Measurements from ENCODE around the gene THAP5. TPM values are rescaled to one million over a fixed set of nuclear protein-coding genes. Genes with fewer than 3 reads are reported as not detected.

The THAP5 gene
- total RNA-seq, 1 donor from 2014 or later, result 26.8 TPM

DNA sequence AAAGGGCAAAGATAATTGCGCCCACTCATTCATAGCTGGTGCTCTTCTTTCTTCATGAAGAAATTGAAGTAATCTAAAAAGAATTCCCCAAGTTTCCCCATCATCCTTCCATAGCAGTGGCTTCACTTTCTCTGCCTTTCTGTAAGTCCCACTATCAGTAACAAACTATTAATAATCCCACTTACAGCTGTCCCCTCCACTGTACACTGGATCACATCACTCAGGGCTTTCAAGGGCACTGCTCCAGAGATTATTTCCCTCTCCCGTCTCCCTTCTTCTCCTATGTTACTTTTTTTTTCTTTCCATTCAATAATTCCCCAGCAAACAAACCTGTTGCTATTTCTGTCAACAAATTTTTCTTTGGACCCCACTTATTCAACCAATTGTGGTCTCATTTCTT lies 16.3 kb upstream of the THAP5 start:
- TF ChIP-seq, protein P1, sequence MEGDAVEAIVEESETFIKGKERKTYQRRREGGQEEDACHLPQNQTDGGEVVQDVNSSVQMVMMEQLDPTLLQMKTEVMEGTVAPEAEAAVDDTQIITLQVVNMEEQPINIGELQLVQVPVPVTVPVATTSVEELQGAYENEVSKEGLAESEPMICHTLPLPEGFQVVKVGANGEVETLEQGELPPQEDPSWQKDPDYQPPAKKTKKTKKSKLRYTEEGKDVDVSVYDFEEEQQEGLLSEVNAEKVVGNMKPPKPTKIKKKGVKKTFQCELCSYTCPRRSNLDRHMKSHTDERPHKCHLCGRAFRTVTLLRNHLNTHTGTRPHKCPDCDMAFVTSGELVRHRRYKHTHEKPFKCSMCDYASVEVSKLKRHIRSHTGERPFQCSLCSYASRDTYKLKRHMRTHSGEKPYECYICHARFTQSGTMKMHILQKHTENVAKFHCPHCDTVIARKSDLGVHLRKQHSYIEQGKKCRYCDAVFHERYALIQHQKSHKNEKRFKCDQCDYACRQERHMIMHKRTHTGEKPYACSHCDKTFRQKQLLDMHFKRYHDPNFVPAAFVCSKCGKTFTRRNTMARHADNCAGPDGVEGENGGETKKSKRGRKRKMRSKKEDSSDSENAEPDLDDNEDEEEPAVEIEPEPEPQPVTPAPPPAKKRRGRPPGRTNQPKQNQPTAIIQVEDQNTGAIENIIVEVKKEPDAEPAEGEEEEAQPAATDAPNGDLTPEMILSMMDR (IDR thresholded peaks at IDR 0.05), result no peak
- Mint-ChIP-seq H3K4me1 (ENCODE audit: unreplicated experiment) (peaks cover 29% of the 10 kb centered on the region), H3K9me3 (ENCODE audit: unreplicated experiment) (no peaks in the 10 kb centered on the region), H3K27ac (ENCODE audit: unreplicated experiment) (no peak overlapping the region), H3K27me3 (ENCODE audit: unreplicated experiment) (peaks cover 27% of the 10 kb centered on the region), H3K4me3 (ENCODE audit: unreplicated experiment) (no peak overlapping the region), H3K36me3 (ENCODE audit: unreplicated experiment) (no peaks in the 10 kb centered on the region)
- DNase-seq (ENCODE audit: extremely low spot score, unreplicated experiment), result no peak

DNA sequence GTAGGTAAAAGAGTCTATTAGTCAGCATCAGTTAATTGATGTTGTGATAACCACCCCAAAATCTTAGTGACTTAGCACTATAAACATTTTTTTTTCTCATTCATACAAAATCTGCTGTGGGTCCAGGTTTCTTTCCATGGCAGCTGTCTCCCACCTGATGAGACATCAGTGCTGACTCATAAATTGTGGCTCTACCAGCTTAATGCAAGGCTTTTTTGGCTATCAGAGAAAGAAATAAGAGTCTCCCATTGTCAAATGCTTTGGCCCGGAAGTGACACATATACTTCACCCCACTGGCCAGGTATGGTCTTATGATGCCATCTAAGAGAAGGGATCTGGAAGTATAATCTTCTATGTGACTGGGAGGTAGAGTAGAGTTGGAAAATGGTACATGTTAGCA lies 14.7 kb upstream of the THAP5 start:
- H3K27ac Mint-ChIP-seq (ENCODE audit: unreplicated experiment), result no peak overlapping the region
- H3K36me3 Mint-ChIP-seq (ENCODE audit: unreplicated experiment), result peaks cover 4% of the 10 kb centered on the region
- no peak overlapping the region for H3K4me3 Mint-ChIP-seq (ENCODE audit: unreplicated experiment)
- peaks cover 3% of the 10 kb centered on the region for H3K9me3 Mint-ChIP-seq (ENCODE audit: unreplicated experiment)
- peaks cover 23% of the 10 kb centered on the region for H3K27me3 Mint-ChIP-seq (ENCODE audit: unreplicated experiment)
- TF ChIP-seq, protein P1 (IDR thresholded peaks at IDR 0.05), result no peak
- DNase-seq (ENCODE audit: extremely low spot score, unreplicated experiment), result no peak
- H3K4me1 Mint-ChIP-seq (ENCODE audit: unreplicated experiment), result peaks cover 22% of the 10 kb centered on the region

DNA sequence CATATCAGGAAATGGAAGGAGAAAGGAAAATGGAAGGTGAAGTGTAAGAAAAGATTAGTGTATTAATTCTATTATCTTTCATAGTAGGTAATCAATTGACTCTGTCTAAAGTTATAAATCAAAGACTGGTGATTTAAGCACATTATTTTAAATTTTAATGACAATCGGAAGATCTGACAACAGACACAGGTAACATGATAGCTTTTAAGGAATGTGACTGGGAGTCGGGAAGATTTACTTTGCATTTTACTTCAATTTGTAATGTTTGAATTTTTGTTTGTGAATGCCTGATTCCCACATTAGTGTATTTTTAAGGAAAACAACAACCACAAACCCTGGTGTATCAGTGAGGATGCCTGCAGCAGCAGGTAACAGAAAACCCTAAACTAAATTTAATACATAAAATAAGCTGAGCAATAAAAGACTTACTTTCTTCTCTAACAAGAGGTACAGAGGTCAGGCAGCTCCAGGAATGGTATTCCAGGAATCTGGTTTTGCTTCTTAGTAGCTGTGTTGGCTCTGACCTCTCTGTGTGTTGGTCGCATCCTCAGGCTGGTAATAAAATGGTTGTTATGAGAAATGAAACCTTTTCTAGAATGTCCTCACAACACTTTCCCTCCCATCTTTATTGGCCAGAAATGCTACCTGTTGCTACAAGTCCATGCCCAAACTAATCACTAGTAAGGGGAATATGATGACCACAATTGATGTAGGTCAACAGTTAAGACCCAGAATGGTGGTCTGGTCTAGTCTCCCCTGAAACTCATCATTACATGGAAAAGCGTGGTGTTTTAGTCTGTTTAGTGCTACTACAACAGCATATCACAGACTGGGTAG lies 12.4 kb upstream of the THAP5 start:
- Mint-ChIP-seq H3K27me3 (ENCODE audit: unreplicated experiment) (peaks cover 13% of the 10 kb centered on the region), H3K9me3 (ENCODE audit: unreplicated experiment) (peaks cover 3% of the 10 kb centered on the region), H3K4me3 (ENCODE audit: unreplicated experiment) (peak overlapping the region; percentile 46), H3K4me1 (ENCODE audit: unreplicated experiment) (peaks cover 19% of the 10 kb centered on the region), H3K27ac (ENCODE audit: unreplicated experiment) (peak overlapping the region; percentile 48), H3K36me3 (ENCODE audit: unreplicated experiment) (peaks cover 8% of the 10 kb centered on the region)
- DNase-seq (ENCODE audit: extremely low spot score, unreplicated experiment), result no peak
- TF ChIP-seq, protein P1 (IDR thresholded peaks at IDR 0.05), result no peak

DNA sequence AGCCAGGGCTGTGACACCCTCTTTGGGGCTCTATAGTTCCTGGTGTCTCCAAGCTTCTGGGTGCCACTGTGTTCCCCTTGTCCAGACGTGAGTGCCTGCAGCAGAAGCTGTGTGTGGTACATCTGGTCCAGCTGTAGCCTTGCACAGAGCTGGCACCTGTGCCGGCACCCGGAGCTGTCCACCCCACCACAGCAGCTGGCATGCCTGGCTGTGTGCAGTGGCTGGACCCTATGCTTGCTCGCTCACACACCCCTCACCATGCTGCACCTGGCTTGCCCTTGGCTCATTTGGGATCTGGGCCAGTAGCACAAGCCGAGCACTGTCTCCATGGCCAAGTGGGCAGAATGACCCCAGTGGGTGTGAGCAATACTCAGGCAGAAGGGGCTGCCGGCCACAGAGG lies 10.8 kb upstream of the THAP5 start:
- no peak for DNase-seq (ENCODE audit: extremely low spot score, unreplicated experiment)

DNA sequence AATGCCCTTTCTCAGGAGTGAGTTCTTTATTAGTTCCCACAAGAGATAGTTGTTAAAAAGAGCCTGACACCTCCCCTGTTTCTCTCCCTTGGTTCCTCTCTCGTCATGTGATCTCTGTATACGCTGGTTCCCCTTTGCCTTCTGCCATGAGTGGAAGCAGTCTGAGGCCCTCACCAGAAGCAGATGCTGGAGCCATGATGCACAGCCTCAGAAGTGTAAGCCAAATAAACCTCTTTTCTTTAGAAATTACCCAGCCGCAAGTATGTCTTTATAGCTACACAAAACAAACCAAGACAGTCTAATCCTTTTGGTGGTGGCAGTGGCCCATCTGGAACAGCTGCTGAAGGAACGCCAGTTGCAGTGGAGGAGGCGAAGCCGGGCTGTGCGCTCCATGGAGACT lies 9.4 kb upstream of the THAP5 start:
- Mint-ChIP-seq H3K4me1 (ENCODE audit: unreplicated experiment) (peaks cover 19% of the 10 kb centered on the region), H3K9me3 (ENCODE audit: unreplicated experiment) (peaks cover 3% of the 10 kb centered on the region), H3K4me3 (ENCODE audit: unreplicated experiment) (no peak overlapping the region), H3K27me3 (ENCODE audit: unreplicated experiment) (no peaks in the 10 kb centered on the region), H3K36me3 (ENCODE audit: unreplicated experiment) (peaks cover 23% of the 10 kb centered on the region), H3K27ac (ENCODE audit: unreplicated experiment) (no peak overlapping the region)
- no peak for DNase-seq (ENCODE audit: extremely low spot score, unreplicated experiment)
- TF ChIP-seq, protein P1 (IDR thresholded peaks at IDR 0.05), result no peak

More for the DNA sequence above, 10.8 kb upstream of the THAP5 start:
- Mint-ChIP-seq H3K4me1 (ENCODE audit: unreplicated experiment) (peaks cover 19% of the 10 kb centered on the region), H3K9me3 (ENCODE audit: unreplicated experiment) (peaks cover 3% of the 10 kb centered on the region), H3K4me3 (ENCODE audit: unreplicated experiment) (no peak overlapping the region), H3K36me3 (ENCODE audit: unreplicated experiment) (peaks cover 14% of the 10 kb centered on the region), H3K27ac (ENCODE audit: unreplicated experiment) (no peak overlapping the region), H3K27me3 (ENCODE audit: unreplicated experiment) (no peaks in the 10 kb centered on the region)
- TF ChIP-seq, protein P1 (IDR thresholded peaks at IDR 0.05), result no peak

Measured in osteocyte (in vitro differentiated cells).